Pancreas (tissue), 10 donors: Measurements from ENCODE around the gene FIBIN. TPM values are rescaled to one million over a fixed set of nuclear protein-coding genes. Genes with fewer than 3 reads are reported as not detected.
"Not testable (repeated sequence)": the region's sequence is repeated elsewhere in the genome, so short reads cannot be mapped to it uniquely, and the experiment has no call there.

ENCODE experiments used
- ATAC-seq, 4 donors: fragments of 200-7000 bp; cut with Tn5 transposase; one replicate each; pipeline versions ENCODE4 v1.8.0 to v1.9.1; 2020; ENCODE audit warnings: mild to moderate bottlenecking in 4 of 4, moderate library complexity in 4 of 4
- DNase-seq, 6 donors: peaks; one replicate each; pipeline ENCODE4 v3.0.0-alpha.2; 2020
- FAIRE-seq: peaks from 2 replicates; lab custom pipeline; 2012; peaks lifted over from hg19 to GRCh38; lab: Jason Lieb, UNC
- H3K27ac ChIP-seq, 4 donors: fragments of 200-600 bp; sonication (generic); 1 replicate in 3 of 4; 2 replicates in 1 of 4; pipeline versions ENCODE4 v1.5.0 to v1.8.0; 2020
- H3K27me3 ChIP-seq, 4 donors: fragments of 200-600 bp; one replicate each; pipeline ENCODE4 v1.8.0; 2021
- H3K36me3 ChIP-seq, 3 donors: fragments of 200-600 bp; sonication (generic) in 1 of 3; one replicate each; pipeline versions ENCODE4 v1.5.0 to v1.8.0; 2020 to 2021
- H3K4me1 ChIP-seq, 3 donors: fragments of 200-600 bp; one replicate each; pipeline ENCODE4 v1.8.0; 2021
- H3K4me3 ChIP-seq, 4 donors: fragments of 200-600 bp; sonication (generic) in 2 of 4; one replicate each; pipeline versions ENCODE4 v1.5.0 to v1.8.0; 2020 to 2021
- H3K9me3 ChIP-seq, 4 donors: fragments of 200-600 bp; one replicate each; pipeline ENCODE4 v1.8.0; 2021
- CTCF ChIP-seq, 4 donors: fragments of 200-600 bp; sonication (generic) in 3 of 4; IDR thresholded peaks; one replicate each; pipeline versions ENCODE4 v1.5.0 to v1.8.0; 2021; ENCODE audit warnings: antibody characterized with exemption in 4 of 4
- WGBS, 2 donors: extraction: QIAGEN DNeasy Blood & Tissue Kit; methylation state at CpG; one replicate each; pipeline ENCODE4 v1.1.7; 2013; 5-methylcytosine and 5-hydroxymethylcytosine counted together
- intact Hi-C, 3 donors: fragments of 100-400 bp; cut with DNase I; formaldehyde crosslinking; loops; one replicate each; pipeline versions ENCODE4 v1.11.1 to v1.14.2; 2022
- polyA plus RNA-seq, 2 donors: library from polyadenylated mRNA; stranded (reverse); fragments of 200-250 nt; gene quantifications; one replicate each; pipeline ENCODE4 v1.2.3, GENCODE V29; 2013
- total RNA-seq, 6 donors: library from RNA; stranded (reverse); fragmentation: NEBNext Ultra II Directional in 4 of 6; extraction: Animal tissue kit (Norgen Biotek cat#: 25700) in 4 of 6; gene quantifications; one replicate each; pipeline versions ENCODE4 v1.2.1 to v1.2.4, GENCODE V29; 2021 to 2023
- donor health status: healthy with polysubstance abuse.
- donor health status: DM: no; HTN: no; CAD: no; lungs with moderate emphysema.
- donor health status: DM: no; HTN: no; CAD: no.
- donor health status: control.
- donor health status: control.
- donor health status: Bipolar disorder and iron deficiency.
- donor health status: DM: yes; HTN: yes; CAD: no.
- donor health status: DM: no; HTN: no; CAD: no.
- donor health status: DM: no; HTN: no; CAD: no.
- donor health status: DM: yes; HTN: yes; CAD: no.

FIBIN gene
- total and polyA plus RNA-seq, 8 donors: 1.0 to 4.5 (median 2.0) TPM

GRCh38 chr11:26963764-26964163, 30.1 kb upstream of the FIBIN start:
- H3K4me1 ChIP-seq: no peaks in the 10 kb centered on the region
- FAIRE-seq: no peak
- no peak for ATAC-seq
- no peak overlapping the region for H3K27ac ChIP-seq
- H3K4me3 ChIP-seq: no peak overlapping the region
- intact Hi-C loops: no loop called here
- no peaks in the 10 kb centered on the region for H3K27me3 ChIP-seq
- DNase-seq: no peak
- no peaks in the 10 kb centered on the region for H3K9me3 ChIP-seq
- H3K36me3 ChIP-seq: no peaks in the 10 kb centered on the region
- TF ChIP-seq CTCF (IDR thresholded peaks at IDR 0.05): no peak
- 49 to 63% methylated on average over 1 of the region's 1 CpG for WGBS, 2 donors

- no peak for FAIRE-seq
- no peak for TF ChIP-seq CTCF (IDR thresholded peaks at IDR 0.05)
- 53 to 55% methylated on average over 3 of the region's 3 CpGs for WGBS, 2 donors
- Histone ChIP-seq H3K4me3 (no peak overlapping the region), H3K27me3 (no peaks in the 10 kb centered on the region), H3K9me3 (no peaks in the 10 kb centered on the region), H3K27ac (no peak overlapping the region), H3K36me3 (no peaks in the 10 kb centered on the region), H3K4me1 (no peaks in the 10 kb centered on the region)
- no peak for ATAC-seq
- DNase-seq: no peak
- intact Hi-C loops: no loop called here
Observed at GRCh38 chr11:26964339-26964738, 29.6 kb upstream of the FIBIN start.

DNA sequence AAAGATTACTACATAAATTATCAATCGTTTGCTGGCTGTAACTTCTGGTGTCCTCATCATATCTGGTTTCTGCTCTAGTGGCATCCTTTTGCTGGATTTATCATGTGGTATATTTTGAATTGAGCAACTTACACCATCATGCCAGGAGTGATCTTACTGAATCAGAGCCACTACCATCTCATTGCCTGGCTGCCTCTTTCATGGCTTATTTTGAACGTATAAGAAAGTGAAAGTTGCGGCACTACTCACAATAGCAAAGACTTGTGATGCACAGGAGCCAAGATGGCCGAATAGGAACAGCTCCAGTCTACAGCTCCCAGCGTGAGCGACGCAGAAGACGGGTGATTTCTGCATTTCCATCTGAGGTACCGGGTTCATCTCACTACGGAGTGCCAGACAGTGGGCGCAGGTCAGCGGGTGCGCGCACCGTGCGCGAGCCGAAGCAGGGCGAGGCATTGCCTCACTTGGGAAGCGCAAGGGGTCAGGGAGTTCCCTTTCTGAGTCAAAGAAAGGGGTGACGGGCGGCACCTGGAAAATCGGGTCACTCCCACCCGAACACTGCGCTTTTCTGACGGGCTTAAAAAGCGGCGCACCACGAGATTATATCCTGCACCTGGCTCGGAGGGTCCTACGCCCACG, 28.9 kb upstream of the FIBIN start:
- H3K27me3 ChIP-seq, H3K27ac ChIP-seq, ATAC-seq, FAIRE-seq, intact Hi-C loops, H3K36me3 ChIP-seq, H3K4me1 ChIP-seq, H3K4me3 ChIP-seq, H3K9me3 ChIP-seq: not testable (repeated sequence)
- peak in 1 of 6 donors; percentile 12 for DNase-seq
- 80 to 89% methylated on average over 23 to 32 of the region's 32 CpGs for WGBS, 2 donors

DNA sequence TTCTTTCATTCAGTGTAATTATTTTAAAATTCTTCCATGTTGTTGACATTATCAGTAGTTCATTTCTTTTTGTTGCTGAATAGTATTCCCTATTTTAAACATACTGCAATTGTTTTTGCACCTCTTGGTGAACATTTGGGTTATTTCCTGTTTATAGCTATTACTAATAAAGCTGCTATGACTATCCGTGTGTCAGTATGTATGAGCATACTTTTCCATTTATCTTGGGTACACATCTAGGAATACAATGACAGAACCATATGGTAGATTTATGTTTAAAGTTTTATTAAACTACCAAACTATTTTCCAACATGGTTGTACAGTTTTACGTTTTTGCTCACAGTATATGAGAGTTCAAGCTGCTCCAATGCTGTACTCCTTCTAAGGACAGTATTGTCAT, 22.0 kb upstream of the FIBIN start:
- Histone ChIP-seq H3K4me1 (no peaks in the 10 kb centered on the region), H3K27ac (no peak overlapping the region), H3K9me3 (no peaks in the 10 kb centered on the region), H3K4me3 (no peak overlapping the region), H3K27me3 (no peaks in the 10 kb centered on the region), H3K36me3 (no peaks in the 10 kb centered on the region)
- DNase-seq: no peak
- FAIRE-seq: no peak
- no peak for ATAC-seq
- TF ChIP-seq CTCF (IDR thresholded peaks at IDR 0.05): no peak
- 64 to 67% methylated on average over 2 of the region's 2 CpGs for WGBS, 2 donors
- intact Hi-C loops: no loop called here

GRCh38 chr11:26974069-26974783, 19.7 kb upstream of the FIBIN start:
- H3K27ac ChIP-seq: no peak overlapping the region
- FAIRE-seq (no peak), DNase-seq (no peak), ATAC-seq (no peak)
- intact Hi-C loops: no loop called here
- 68 to 72% methylated on average over 3 of the region's 3 CpGs for WGBS, 2 donors
- H3K36me3 ChIP-seq: no peaks in the 10 kb centered on the region
- H3K4me1 ChIP-seq: no peaks in the 10 kb centered on the region
- no peak overlapping the region for H3K4me3 ChIP-seq
- no peaks in the 10 kb centered on the region for H3K9me3 ChIP-seq
- no peaks in the 10 kb centered on the region for H3K27me3 ChIP-seq
- TF ChIP-seq CTCF (IDR thresholded peaks at IDR 0.05): no peak
